ENCODE data around the gene TOMM20L. TPM values are rescaled to one million over a fixed set of nuclear protein-coding genes. Genes with fewer than 3 reads are reported as not detected.

The TOMM20L gene
- total and polyA plus RNA-seq, 2 of the 13 experiments (the other 11 are each of a cell fraction or from before 2014, with no cell fraction given), result 0.46 TPM; not detected in 1

GRCh38 chr14:58354808-58355207, 40.9 kb upstream of the TOMM20L start:
- BruUV-seq (replicated peaks), result no TSS peak
- in situ Hi-C loops (cut with HindIII; ENCODE audit: extremely low pct_ligation_motif_present, low pct_unique_long_range_greater_than_20kb) (loop anchor here (25.0 kb wide), 1 partner anchor 243 kb away; no protein-coding TSS in a partner anchor), intact Hi-C loops (cut with micrococcal nuclease; ENCODE audit: unreplicated experiment) (no loop called here)
- Histone ChIP-seq H3K27ac (ENCODE audit: extremely low read length, insufficient read depth, low read length) (no peak overlapping the region), H3K9me3 (ENCODE audit: low read length) (no peaks in the 10 kb centered on the region), H3K4me2 (ENCODE audit: low read depth, low read length) (no peak overlapping the region), H2AFZ (ENCODE audit: low read length) (no peak overlapping the region), H3K9ac (ENCODE audit: insufficient read depth, low read depth, low read length) (no peak overlapping the region), H3K27me3 (ENCODE audit: control insufficient read depth in 1 of 2, insufficient read depth in 2 of 2, low read length in 2 of 2) (no peaks in the 10 kb centered on the region; a peak in 1 of 5 replicates), H3K79me2 (ENCODE audit: insufficient read depth, low read length) (no peaks in the 10 kb centered on the region), H3K36me3 (replicated peaks in 1 of 2; ENCODE audit: control insufficient read depth in 1 of 2, insufficient read depth in 2 of 2, low read length in 2 of 2) (peaks cover 4 to 54% of the 10 kb centered on the region in 2 experiments), H4K20me1 (ENCODE audit: insufficient read depth, low read length) (no peaks in the 10 kb centered on the region), H3K4me1 (ENCODE audit: insufficient read depth, low read length) (no peaks in the 10 kb centered on the region), H3K4me3 (replicated peaks in 1 of 3; ENCODE audit: insufficient read depth in 1 of 3, low read depth in 2 of 3, low read length in 3 of 3) (no peak overlapping the region)
- no peak for DNase-seq (ENCODE audit: low spot score)
- CTCF ChIA-PET (ENCODE audit: low intra/inter-chr PET ratio, low total read pairs), result no interaction called here
- ATAC-seq, result no peak
- 94% methylated on average over 2 of the region's 2 CpGs for WGBS (ENCODE audit: low lambda C conversion rate)
- no peak for FAIRE-seq
- TF ChIP-seq SPEN (CRISPR knock-in tag; IDR thresholded peaks at IDR 0.05; ENCODE audit: low read depth) (no peak), YY1 (IDR thresholded peaks at IDR 0.05; ENCODE audit: insufficient read depth, insufficient replicate concordance, low read depth, low read length) (no peak), EP300 (IDR thresholded peaks at IDR 0.05; ENCODE audit: low read depth in 2 of 2, low read length in 2 of 2) (no peak), EP300 (CRISPR knock-in tag; IDR thresholded peaks at IDR 0.05; ENCODE audit: borderline replicate concordance) (no peak), ZNF280B (CRISPR knock-in tag; IDR thresholded peaks at IDR 0.05; ENCODE audit: borderline replicate concordance) (no peak), ZNF350 (CRISPR knock-in tag; IDR thresholded peaks at IDR 0.05; ENCODE audit: borderline replicate concordance, low read depth) (no peak), ZSCAN12 (CRISPR knock-in tag; IDR thresholded peaks at IDR 0.05) (no peak), ZNF121 (CRISPR knock-in tag; IDR thresholded peaks at IDR 0.05) (no peak), ZNF547 (CRISPR knock-in tag; IDR thresholded peaks at IDR 0.05) (no peak), ZGPAT (CRISPR knock-in tag; IDR thresholded peaks at IDR 0.05) (no peak), ZNF674 (CRISPR knock-in tag; IDR thresholded peaks at IDR 0.05; ENCODE audit: low read depth) (no peak), TBL1XR1 (IDR thresholded peaks at IDR 0.05; ENCODE audit: borderline replicate concordance, low read length, partially characterized antibody) (no peak)
- POLR2A ChIA-PET, result no interaction called here

All from HepG2 (cell line).